GM21367 (cell line): ENCODE data around the gene SDCBP2.

Experiments used
- ATAC-seq: cut with Tn5 transposase; IDR thresholded peaks from one replicate; pipeline ENCODE4 v1.9.1; 2021; ENCODE audit not compliant: unreplicated experiment

SDCBP2 gene

GRCh38 chr20:1298166-1298565 lies 30.8 kb downstream of the SDCBP2 start:
- ATAC-seq = no peak

- no peak for ATAC-seq
Observed at GRCh38 chr20:1297486-1297885, 31.5 kb downstream of the SDCBP2 start.

- ATAC-seq = no peak
Observed at GRCh38 chr20:1296922-1297321, 32.0 kb downstream of the SDCBP2 start.

- ATAC-seq = no peak
Observed at GRCh38 chr20:1296117-1296610, 32.8 kb downstream of the SDCBP2 start.

GRCh38 chr20:1295276-1295930 lies 33.5 kb downstream of the SDCBP2 start:
- no peak for ATAC-seq

GRCh38 chr20:1294497-1294896 lies 34.4 kb downstream of the SDCBP2 start:
- ATAC-seq = no peak

GRCh38 chr20:1293641-1294379 lies 35.1 kb downstream of the SDCBP2 start:
- ATAC-seq = no peak

GRCh38 chr20:1292620-1293019 lies 36.3 kb downstream of the SDCBP2 start:
- ATAC-seq = no peak

GRCh38 chr20:1291191-1291741 lies 37.7 kb downstream of the SDCBP2 start:
- ATAC-seq = no peak

GRCh38 chr20:1287787-1288569 lies 41.0 kb downstream of the SDCBP2 start:
- ATAC-seq = no peak

- ATAC-seq = no peak
Observed at GRCh38 chr20:1287306-1287705, 41.6 kb downstream of the SDCBP2 start.

GRCh38 chr20:1286267-1287024 lies 42.5 kb downstream of the SDCBP2 start:
- no peak for ATAC-seq

GRCh38 chr20:1283522-1284510 lies 45.1 kb downstream of the SDCBP2 start:
- no peak for ATAC-seq

- ATAC-seq = no peak
Observed at GRCh38 chr20:1282966-1283365, 46.0 kb downstream of the SDCBP2 start.

- ATAC-seq = no peak
Observed at GRCh38 chr20:1281279-1282057, 47.5 kb downstream of the SDCBP2 start.

- ATAC-seq = no peak
Observed at GRCh38 chr20:1280195-1281102, 48.5 kb downstream of the SDCBP2 start.

GRCh38 chr20:1278993-1279392 lies 49.9 kb downstream of the SDCBP2 start:
- ATAC-seq = no peak
